Gastrocnemius medialis (tissue), 4 donors: Measurements from ENCODE around the gene IGFBP4. TPM values are rescaled to one million over a fixed set of nuclear protein-coding genes. Genes with fewer than 3 reads are reported as not detected.

Experiments
- ATAC-seq, 2 donors: fragments of 150-250 bp; one replicate each; pipeline ENCODE4 v1.9.1; 2016
- DNase-seq, 2 donors: peaks; one replicate each; pipeline ENCODE4 v3.0.0-alpha.2; 2019
- H3K27ac ChIP-seq, 4 donors: fragments of 200-600 bp; sonication (generic); 1 replicate in 1 of 4; 2 replicates in 3 of 4; pipeline ENCODE4 v1.5.1; 2016 to 2018; ENCODE audit warnings: mild to moderate bottlenecking in 2 of 4, moderate library complexity in 1 of 4
- H3K27me3 ChIP-seq, 3 donors: fragments of 200-600 bp; sonication (generic) in 2 of 3; 1 replicate in 1 of 3; 2 replicates in 2 of 3; pipeline versions ENCODE4 v1.5.1 to v1.6.0; 2016 to 2019; ENCODE audit warnings: mild to moderate bottlenecking in 1 of 3, moderate library complexity in 1 of 3
- H3K36me3 ChIP-seq, 2 donors: fragments of 200-600 bp; sonication (generic) in 1 of 2; one replicate each; pipeline ENCODE4 v1.5.1; 2017 to 2018
- H3K4me1 ChIP-seq, 2 donors: fragments of 200-600 bp; sonication (generic) in 1 of 2; one replicate each; pipeline ENCODE4 v1.5.1; 2016 to 2017; ENCODE audit warnings: mild to moderate bottlenecking in 2 of 2
- H3K4me3 ChIP-seq, 4 donors: fragments of 200-600 bp; sonication (generic) in 3 of 4; 1 replicate in 1 of 4; 2 replicates in 3 of 4; pipeline ENCODE4 v1.5.1; 2016 to 2019; ENCODE audit warnings: mild to moderate bottlenecking in 2 of 4
- H3K9me3 ChIP-seq, 3 donors: fragments of 200-600 bp; sonication (generic) in 2 of 3; 1 replicate in 1 of 3; 2 replicates in 2 of 3; pipeline ENCODE4 v1.5.1; 2016 to 2019
- CTCF ChIP-seq, 5 experiments: fragments of 450-650 bp in 3 of 5; fragments of 200-600 bp in 2 of 5; sonication (generic) in 2 of 5; IDR thresholded peaks in 4 of 5; conservative IDR thresholded peaks in 1 of 5; 1 replicate in 4 of 5; 2 replicates in 1 of 5; pipeline ENCODE4 v1.5.1; 2016 to 2019; ENCODE audit warnings: antibody characterized with exemption in 5 of 5, mild to moderate bottlenecking in 3 of 5, moderate library complexity in 3 of 5
- POLR2A ChIP-seq, 2 donors: fragments of 450-650 bp; IDR thresholded peaks; one replicate each; pipeline ENCODE4 v1.6.1; 2017; ENCODE audit warnings: antibody characterized with exemption in 2 of 2, mild to moderate bottlenecking in 2 of 2, moderate library complexity in 2 of 2
- in situ Hi-C, 4 donors: fragments of 200-750 bp; cut with MboI; loops; one replicate each; pipeline versions ENCODE4 v1.15.0 to v1.8.0; 2017; ENCODE audit warnings: low sequenced_read_pairs in 4 of 4
- intact Hi-C: fragments of 100-400 bp; cut with DNase I; formaldehyde crosslinking; loops from one replicate; pipeline ENCODE4 v1.15.1; 2023; ENCODE audit warnings: low total_unique reads
- total RNA-seq, 4 donors: library from RNA; depleted of rRNA; stranded (reverse); fragments of >200 nt; gene quantifications; one replicate each; pipeline versions ENCODE4 v1.1.0 to v1.2.3, GENCODE V29; 2016

Gene IGFBP4
- total RNA-seq, 4 donors from 2014 or later: 14.5 to 56.8 (median 36.5) TPM

DNA sequence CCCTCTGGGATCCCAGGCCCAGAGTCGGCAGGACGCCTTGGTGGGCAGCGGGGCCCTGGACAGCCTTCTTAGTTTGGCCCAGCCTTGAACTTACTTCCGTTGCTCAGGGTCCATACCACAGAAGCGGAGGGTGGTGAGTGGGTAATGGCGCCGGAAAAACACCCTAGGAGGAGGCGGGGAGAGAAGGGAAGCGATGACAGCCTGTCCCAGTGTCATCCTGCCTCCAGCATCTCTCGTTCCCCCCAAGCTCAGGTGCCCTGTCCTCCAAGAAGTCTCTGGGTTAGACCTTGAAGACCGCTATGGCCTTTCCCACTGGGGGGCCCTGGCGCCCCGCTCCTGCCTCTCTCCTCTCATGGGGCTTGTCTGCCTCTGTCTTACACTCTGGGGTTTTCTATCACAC, 35.2 kb downstream of the IGFBP4 start:
- no peak overlapping the region for H3K4me3 ChIP-seq
- H3K9me3 ChIP-seq: no peaks in the 10 kb centered on the region
- peaks cover 0 to 10% of the 10 kb centered on the region in 2 donors for H3K4me1 ChIP-seq
- TF ChIP-seq POLR2A (IDR thresholded peaks at IDR 0.05): no peak
- no peak for TF ChIP-seq CTCF (IDR thresholded peaks at IDR 0.05 in 4 of 5, conservative IDR thresholded peaks at IDR 0.05 in 1 of 5)
- H3K36me3 ChIP-seq: no peaks in the 10 kb centered on the region
- in situ Hi-C loops (no loop called here), intact Hi-C loops (loop anchor here (5.0 kb wide), 1 partner anchor 54 kb away; no protein-coding TSS in a partner anchor)
- H3K27ac ChIP-seq: no peak overlapping the region
- H3K27me3 ChIP-seq: no peaks in the 10 kb centered on the region
- DNase-seq (no peak), ATAC-seq (no peak)

DNA sequence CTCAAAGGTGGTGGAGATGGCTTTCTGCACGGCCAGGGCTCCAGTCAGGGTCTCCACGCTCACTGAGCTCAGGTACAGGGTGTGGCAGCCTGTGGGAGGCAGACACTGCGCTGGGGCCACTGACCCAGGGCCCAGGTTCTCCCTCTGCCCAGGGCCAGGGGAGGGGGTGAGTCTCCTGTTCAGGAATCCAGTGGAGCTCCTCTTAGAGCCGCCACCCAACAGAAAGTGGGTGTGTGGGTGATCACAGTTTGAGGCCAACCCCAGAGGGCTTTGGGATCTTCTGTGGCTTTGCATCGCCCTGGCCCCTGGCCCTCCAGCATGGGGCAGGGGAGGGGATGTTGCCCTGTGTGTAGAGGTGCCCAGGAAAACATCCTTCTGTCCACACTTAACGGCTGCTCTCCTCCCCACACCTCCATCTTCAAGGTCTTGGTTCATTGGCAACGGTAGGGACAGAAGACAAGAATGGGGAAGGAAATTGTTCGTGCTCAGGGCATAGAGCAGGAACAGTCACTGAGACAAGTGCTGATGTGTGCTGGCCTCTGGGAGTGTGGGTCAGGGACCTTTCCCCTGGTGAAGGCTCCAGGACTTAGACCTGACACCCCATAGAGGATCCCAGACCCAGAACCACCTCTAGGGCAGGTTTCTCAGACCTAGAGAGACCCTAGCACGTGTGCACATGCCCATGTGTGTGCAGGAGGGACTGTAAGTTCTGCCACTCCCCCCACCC, 36.7 kb downstream of the IGFBP4 start:
- in situ Hi-C loops: no loop called here
- no peak for ATAC-seq

DNA sequence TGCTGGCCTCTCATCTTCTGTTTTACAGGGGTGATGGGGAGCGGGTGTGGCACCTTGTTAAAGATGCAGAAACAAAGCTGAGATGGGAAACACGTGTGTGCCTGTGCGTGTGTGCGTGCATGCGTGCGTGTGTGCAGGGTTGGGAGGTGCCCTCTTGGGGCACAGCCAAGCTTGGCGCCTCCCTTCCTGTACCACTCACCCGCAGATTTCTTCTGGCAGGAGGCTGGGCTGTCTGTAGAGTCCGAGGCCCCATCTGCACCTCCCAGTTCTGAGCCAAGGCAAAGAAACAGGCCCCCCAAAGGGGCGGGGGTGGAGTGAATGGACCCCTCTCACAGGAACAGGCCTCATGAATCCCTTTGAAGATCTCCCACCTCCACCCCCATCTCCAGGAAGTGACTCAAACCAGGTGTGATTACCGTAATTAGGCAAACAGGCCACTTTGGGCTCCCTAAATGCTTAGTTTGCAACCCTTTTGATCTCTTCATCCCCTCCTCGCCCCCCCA, 37.3 kb downstream of the IGFBP4 start:
- no peak for ATAC-seq
- no peak overlapping the region for H3K27ac ChIP-seq
- H3K36me3 ChIP-seq: no peaks in the 10 kb centered on the region
- no peak for DNase-seq
- TF ChIP-seq POLR2A (IDR thresholded peaks at IDR 0.05): no peak
- no peak for TF ChIP-seq CTCF (IDR thresholded peaks at IDR 0.05 in 4 of 5, conservative IDR thresholded peaks at IDR 0.05 in 1 of 5)
- H3K4me3 ChIP-seq: no peak overlapping the region
- in situ Hi-C loops (no loop called here), intact Hi-C loops (no loop called here)
- H3K9me3 ChIP-seq: no peaks in the 10 kb centered on the region
- peaks cover 0 to 10% of the 10 kb centered on the region in 2 donors for H3K4me1 ChIP-seq
- H3K27me3 ChIP-seq: no peaks in the 10 kb centered on the region

More for the DNA sequence above, 36.7 kb downstream of the IGFBP4 start:
- no peaks in the 10 kb centered on the region for H3K27me3 ChIP-seq
- intact Hi-C loops: loop anchor here (5.0 kb wide), 1 partner anchor 52 kb away; no protein-coding TSS in a partner anchor
- H3K27ac ChIP-seq: no peak overlapping the region
- TF ChIP-seq POLR2A (IDR thresholded peaks at IDR 0.05) (no peak), CTCF (IDR thresholded peaks at IDR 0.05 in 4 of 5, conservative IDR thresholded peaks at IDR 0.05 in 1 of 5) (no peak)
- no peaks in the 10 kb centered on the region for H3K9me3 ChIP-seq
- no peak for DNase-seq
- no peaks in the 10 kb centered on the region for H3K36me3 ChIP-seq
- H3K4me1 ChIP-seq: peaks cover 0 to 10% of the 10 kb centered on the region in 2 donors
- no peak overlapping the region for H3K4me3 ChIP-seq

- peaks cover 0 to 4% of the 10 kb centered on the region in 2 donors for H3K4me1 ChIP-seq
- no peak overlapping the region for H3K4me3 ChIP-seq
- intact Hi-C loops: no loop called here
- in situ Hi-C loops: no loop called here
- no peaks in the 10 kb centered on the region for H3K27me3 ChIP-seq
- DNase-seq (no peak), ATAC-seq (no peak)
- H3K36me3 ChIP-seq: no peaks in the 10 kb centered on the region
- no peak overlapping the region for H3K27ac ChIP-seq
- TF ChIP-seq CTCF (IDR thresholded peaks at IDR 0.05 in 4 of 5, conservative IDR thresholded peaks at IDR 0.05 in 1 of 5): no peak
- TF ChIP-seq POLR2A (IDR thresholded peaks at IDR 0.05): no peak
- H3K9me3 ChIP-seq: no peaks in the 10 kb centered on the region
Observed at GRCh38 chr17:40481106-40481505, 37.9 kb downstream of the IGFBP4 start.
